ACC112 (cell line): Measurements from ENCODE around the gene PML.

Experiments
- H2AFZ ChIP-seq: fragments of 200-600 bp; sonication (generic); one replicate; pipeline ENCODE4 v1.6.0; 2017; ENCODE audit warnings: antibody characterized with exemption, low read length; ENCODE audit not compliant: unreplicated experiment
- H3K27ac ChIP-seq: fragments of 200-600 bp; sonication (generic); 2 replicates; pipeline ENCODE4 v1.5.1; 2014; ENCODE audit warnings: low read depth, mild to moderate bottlenecking, antibody characterized with exemption, low read length, moderate library complexity
- H3K27me3 ChIP-seq: fragments of 200-600 bp; sonication (generic); 2 replicates; pipeline ENCODE4 v1.6.1; 2014; ENCODE audit warnings: mild to moderate bottlenecking, antibody characterized with exemption, low read length, moderate library complexity, mixed read lengths; ENCODE audit not compliant: insufficient read depth
- H3K36me3 ChIP-seq: fragments of 200-600 bp; sonication (generic); 2 replicates; pipeline ENCODE4 v1.6.1; 2016; ENCODE audit warnings: mild to moderate bottlenecking, antibody characterized with exemption, low read length, moderate library complexity, mixed read lengths; ENCODE audit not compliant: insufficient read depth
- H3K4me1 ChIP-seq: fragments of 200-600 bp; sonication (generic); one replicate; pipeline ENCODE4 v1.6.1; 2016; ENCODE audit warnings: low read length, mixed read lengths; ENCODE audit not compliant: insufficient read depth, unreplicated experiment, control insufficient read depth
- H3K4me3 ChIP-seq: fragments of 200-600 bp; sonication (generic); 2 replicates; pipeline ENCODE4 v1.5.1; 2014; ENCODE audit warnings: mild to moderate bottlenecking, low read depth, low read length
- H3K79me2 ChIP-seq: fragments of 200-600 bp; sonication (generic); one replicate; pipeline ENCODE4 v1.6.0; 2016; ENCODE audit warnings: low read length; ENCODE audit not compliant: control insufficient read depth, unreplicated experiment, insufficient read depth

Gene PML

DNA sequence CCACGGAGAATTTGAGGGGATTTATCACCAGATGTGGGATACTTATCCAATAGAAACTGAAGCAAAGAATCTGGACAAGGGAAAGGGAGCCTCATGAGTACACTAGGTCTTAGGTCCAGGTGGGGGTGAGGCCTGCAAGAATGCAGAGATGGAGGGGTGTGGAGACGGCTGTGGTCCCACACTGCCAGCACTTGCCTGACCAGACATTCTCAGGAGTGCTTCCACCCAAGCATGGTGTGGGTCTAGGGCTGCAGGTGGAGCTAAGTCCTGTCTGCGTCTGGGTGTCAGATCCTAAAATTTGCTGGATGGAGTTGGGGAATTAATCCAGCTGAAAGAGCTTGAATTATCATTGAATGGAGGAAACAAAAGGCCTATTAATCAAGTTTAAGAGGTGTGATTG, 14.4 kb downstream of the PML start:
- peaks cover 32% of the 10 kb centered on the region for H3K36me3 ChIP-seq

DNA sequence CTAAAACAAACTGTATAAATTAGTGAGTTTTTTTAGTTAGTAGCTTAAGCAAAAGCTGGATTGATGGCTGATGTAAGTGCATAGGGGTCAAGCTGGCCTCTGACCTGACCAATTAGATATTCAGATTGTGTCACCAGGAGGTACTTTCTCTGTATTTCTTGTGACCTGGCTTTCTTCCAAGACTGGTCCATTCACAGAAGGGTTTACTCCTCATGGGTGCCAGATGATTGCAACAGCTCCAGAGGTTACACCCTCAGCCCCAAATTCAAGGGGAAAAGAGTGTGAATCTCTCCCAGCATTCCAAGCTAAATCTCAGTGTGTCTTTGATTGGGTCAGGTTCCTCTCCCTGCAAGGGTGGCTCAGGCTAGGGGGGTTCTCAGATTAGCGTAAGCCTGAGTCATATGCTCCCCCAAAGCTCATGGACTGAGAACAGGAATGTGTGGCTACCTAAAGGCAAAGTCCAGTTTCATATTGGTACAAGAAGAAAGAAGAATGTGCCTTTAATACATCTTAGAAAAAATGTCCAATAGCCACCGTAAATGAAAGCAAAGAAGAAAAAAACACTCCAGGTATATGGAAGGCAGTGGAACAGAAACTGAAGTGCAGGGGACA, 16.5 kb downstream of the PML start:
- Histone ChIP-seq H3K27me3 (no peaks in the 10 kb centered on the region), H3K27ac (peak overlapping the region; percentile 67), H3K36me3 (peaks cover 40% of the 10 kb centered on the region), H3K4me1 (peaks cover 51% of the 10 kb centered on the region), H2AFZ (no peak overlapping the region), H3K4me3 (peak overlapping the region; percentile 51; the same call in 1 of the 2 replicates), H3K79me2 (peaks cover 94% of the 10 kb centered on the region)

More for the DNA sequence above, 14.4 kb downstream of the PML start:
- Histone ChIP-seq H3K4me1 (peaks cover 51% of the 10 kb centered on the region), H3K27ac (no peak overlapping the region), H3K27me3 (no peaks in the 10 kb centered on the region), H2AFZ (no peak overlapping the region), H3K4me3 (no peak overlapping the region), H3K79me2 (peaks cover 95% of the 10 kb centered on the region)

DNA sequence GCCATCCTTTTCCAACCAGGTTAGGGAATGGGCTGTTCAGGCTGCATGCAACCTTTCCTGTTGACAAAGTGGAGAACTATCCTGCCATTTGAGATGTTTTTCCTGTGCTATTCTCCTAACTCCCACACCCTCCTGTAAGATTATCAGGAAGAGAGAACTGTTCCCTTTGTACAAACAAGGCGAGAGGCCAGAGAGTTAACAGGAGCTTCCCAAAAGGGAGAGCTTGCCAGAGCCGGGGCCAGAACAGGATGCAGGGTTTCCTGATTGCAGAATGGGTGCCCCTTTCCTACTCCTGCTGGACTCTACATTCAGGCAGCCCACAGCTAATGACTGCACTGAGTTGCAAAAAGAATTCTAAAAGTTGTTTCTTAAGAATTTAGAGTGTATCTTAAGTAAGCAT, 17.1 kb downstream of the PML start:
- H3K79me2 ChIP-seq, result peaks cover 92% of the 10 kb centered on the region
- no peak overlapping the region for H2AFZ ChIP-seq
- peak overlapping the region; percentile 67 for H3K27ac ChIP-seq
- H3K27me3 ChIP-seq, result no peaks in the 10 kb centered on the region
- peaks cover 47% of the 10 kb centered on the region for H3K4me1 ChIP-seq
- H3K36me3 ChIP-seq, result peaks cover 41% of the 10 kb centered on the region
- H3K4me3 ChIP-seq, result peak overlapping the region; percentile 51

DNA sequence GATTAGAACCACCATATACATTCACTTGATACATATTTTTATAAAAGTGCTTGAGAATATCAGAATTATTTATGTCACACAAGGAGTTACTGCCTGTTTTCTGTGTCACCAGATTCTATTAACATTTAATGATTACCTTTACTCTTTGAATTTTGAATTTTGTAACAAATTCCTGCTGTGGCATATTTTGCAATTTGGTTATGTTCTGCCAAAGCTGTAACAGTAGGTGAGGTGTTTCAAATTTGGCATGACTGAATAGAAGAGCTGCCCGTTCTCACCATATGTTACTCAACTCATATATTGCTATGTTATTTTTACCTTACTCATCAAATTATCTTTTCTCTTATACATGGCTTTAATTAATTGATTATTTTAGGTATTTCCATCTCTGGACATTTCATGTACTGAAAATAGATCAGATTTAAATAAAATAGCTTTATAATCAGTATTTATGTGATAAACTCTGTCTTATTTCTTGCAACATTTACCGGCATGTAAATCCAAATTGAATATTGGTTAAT, 18.9 kb downstream of the PML start:
- H2AFZ ChIP-seq, result no peak overlapping the region
- no peak overlapping the region for H3K27ac ChIP-seq
- no peaks in the 10 kb centered on the region for H3K27me3 ChIP-seq
- H3K79me2 ChIP-seq, result peaks cover 88% of the 10 kb centered on the region
- H3K4me1 ChIP-seq, result peaks cover 33% of the 10 kb centered on the region
- no peak overlapping the region for H3K4me3 ChIP-seq
- H3K36me3 ChIP-seq, result peaks cover 33% of the 10 kb centered on the region

DNA sequence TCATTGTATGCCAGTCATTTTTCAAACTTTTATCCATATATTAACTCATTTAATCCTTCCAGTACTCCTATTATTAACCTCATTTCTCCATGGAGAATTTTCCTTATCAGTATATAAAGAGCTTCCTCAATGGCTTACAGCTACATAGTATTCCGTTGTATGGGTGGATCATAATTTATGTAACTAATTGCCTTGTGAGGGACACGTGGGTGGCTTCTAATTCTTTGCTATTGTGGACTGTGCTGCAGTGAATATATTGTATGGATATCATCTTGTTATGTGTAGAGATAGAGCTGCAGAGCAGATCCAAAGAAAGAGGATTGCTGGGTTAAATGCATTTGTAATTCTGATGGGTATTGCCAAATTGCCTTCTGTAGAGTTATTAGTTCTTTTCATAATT, 25.2 kb downstream of the PML start:
- H3K36me3 ChIP-seq, result peaks cover 48% of the 10 kb centered on the region
- peaks cover 84% of the 10 kb centered on the region for H3K79me2 ChIP-seq
- no peak overlapping the region for H2AFZ ChIP-seq
- no peaks in the 10 kb centered on the region for H3K27me3 ChIP-seq
- H3K4me3 ChIP-seq, result no peak overlapping the region
- no peak overlapping the region for H3K27ac ChIP-seq
- peaks cover 18% of the 10 kb centered on the region for H3K4me1 ChIP-seq

DNA sequence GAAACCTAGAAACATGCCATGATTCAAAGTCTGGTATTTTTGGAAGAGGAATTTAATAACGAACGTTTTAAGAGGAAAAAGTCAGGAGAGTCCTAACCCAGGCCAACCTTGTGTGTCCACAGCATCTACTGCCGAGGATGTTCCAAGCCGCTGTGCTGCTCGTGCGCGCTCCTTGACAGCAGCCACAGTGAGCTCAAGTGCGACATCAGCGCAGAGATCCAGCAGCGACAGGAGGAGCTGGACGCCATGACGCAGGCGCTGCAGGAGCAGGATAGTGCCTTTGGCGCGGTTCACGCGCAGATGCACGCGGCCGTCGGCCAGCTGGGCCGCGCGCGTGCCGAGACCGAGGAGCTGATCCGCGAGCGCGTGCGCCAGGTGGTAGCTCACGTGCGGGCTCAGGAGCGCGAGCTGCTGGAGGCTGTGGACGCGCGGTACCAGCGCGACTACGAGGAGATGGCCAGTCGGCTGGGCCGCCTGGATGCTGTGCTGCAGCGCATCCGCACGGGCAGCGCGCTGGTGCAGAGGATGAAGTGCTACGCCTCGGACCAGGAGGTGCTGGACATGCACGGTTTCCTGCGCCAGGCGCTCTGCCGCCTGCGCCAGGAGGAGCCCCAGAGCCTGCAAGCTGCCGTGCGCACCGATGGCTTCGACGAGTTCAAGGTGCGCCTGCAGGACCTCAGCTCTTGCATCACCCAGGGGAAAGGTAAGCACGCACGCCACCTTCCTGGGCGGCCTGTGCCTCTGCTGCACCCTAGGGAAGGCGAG, 28.4 kb downstream of the PML start:
- H2AFZ ChIP-seq, result no peak overlapping the region
- no peaks in the 10 kb centered on the region for H3K27me3 ChIP-seq
- H3K79me2 ChIP-seq, result peaks cover 72% of the 10 kb centered on the region
- no peak overlapping the region for H3K27ac ChIP-seq
- H3K4me3 ChIP-seq, result no peak overlapping the region
- H3K36me3 ChIP-seq, result peaks cover 45% of the 10 kb centered on the region
- H3K4me1 ChIP-seq, result peaks cover 28% of the 10 kb centered on the region

DNA sequence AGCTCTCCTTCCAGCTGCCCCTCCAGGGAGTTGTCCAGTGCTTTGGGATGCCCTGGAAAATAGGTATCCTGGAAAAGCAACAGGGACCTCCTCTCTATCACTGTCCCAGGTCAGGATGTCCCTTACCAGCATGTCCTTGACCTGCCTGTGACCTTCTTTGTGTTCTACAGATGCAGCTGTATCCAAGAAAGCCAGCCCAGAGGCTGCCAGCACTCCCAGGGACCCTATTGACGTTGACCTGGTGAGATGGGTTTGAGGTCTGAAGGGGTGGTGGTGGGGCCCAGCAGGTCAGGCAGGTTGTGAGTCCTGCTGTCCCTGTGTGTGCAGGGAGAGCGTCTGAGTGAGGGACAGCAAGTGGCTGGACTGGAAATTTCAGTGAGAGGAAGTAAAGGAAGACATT, 30.2 kb downstream of the PML start:
- H3K27ac ChIP-seq, result no peak overlapping the region
- peaks cover 47% of the 10 kb centered on the region for H3K36me3 ChIP-seq

DNA sequence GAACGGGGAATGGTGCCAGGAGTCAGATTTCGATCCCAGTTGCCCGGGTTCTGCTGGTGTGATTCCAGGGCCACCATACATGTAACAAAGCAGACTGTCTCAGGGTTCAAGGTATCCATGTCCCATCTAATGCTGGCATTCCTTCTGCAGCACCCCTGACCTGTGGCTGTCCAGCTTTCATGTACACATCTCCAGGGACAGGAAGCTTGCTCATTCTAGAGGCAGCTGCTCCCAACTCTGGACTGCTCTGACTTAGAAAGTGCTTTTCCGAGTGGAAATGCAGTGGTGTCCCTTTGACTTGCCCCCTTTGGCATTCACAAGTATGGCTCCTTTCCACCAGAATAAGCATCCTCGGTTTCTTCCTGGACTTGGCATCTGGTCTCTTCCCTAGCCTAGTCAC, 30.9 kb downstream of the PML start:
- peaks cover 28% of the 10 kb centered on the region for H3K4me1 ChIP-seq
- H3K27ac ChIP-seq, result no peak overlapping the region
- H3K79me2 ChIP-seq, result peaks cover 51% of the 10 kb centered on the region
- peaks cover 44% of the 10 kb centered on the region for H3K36me3 ChIP-seq
- no peaks in the 10 kb centered on the region for H3K27me3 ChIP-seq
- H2AFZ ChIP-seq, result no peak overlapping the region
- H3K4me3 ChIP-seq, result no peak overlapping the region

More for the DNA sequence above, 30.2 kb downstream of the PML start:
- Histone ChIP-seq H2AFZ (no peak overlapping the region), H3K4me3 (no peak overlapping the region), H3K4me1 (peaks cover 28% of the 10 kb centered on the region), H3K79me2 (peaks cover 59% of the 10 kb centered on the region), H3K27me3 (no peaks in the 10 kb centered on the region)

DNA sequence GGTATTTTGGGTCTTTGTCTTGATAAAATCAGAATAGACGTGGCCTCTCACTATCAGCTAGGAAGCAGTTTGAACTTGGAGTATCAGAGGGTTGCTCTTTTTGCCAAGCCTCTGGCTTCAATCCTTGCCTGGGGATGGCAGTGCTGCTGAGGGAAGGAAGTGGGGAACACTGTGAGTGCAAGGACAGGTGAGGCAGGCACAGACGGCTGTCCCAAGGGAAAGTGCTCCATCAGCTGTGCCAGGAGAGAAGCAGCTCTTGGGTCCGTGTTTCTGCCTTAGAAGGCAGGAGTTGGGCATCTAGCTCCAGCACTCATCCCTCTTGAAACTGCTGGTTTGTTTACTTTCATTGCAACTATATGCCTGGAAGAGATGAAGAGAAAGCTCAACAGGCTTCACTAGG, 33.2 kb downstream of the PML start:
- Histone ChIP-seq H3K36me3 (peaks cover 42% of the 10 kb centered on the region), H3K27me3 (no peaks in the 10 kb centered on the region), H3K4me3 (no peak overlapping the region), H3K4me1 (peaks cover 28% of the 10 kb centered on the region), H3K79me2 (peaks cover 44% of the 10 kb centered on the region), H3K27ac (no peak overlapping the region), H2AFZ (no peak overlapping the region)

DNA sequence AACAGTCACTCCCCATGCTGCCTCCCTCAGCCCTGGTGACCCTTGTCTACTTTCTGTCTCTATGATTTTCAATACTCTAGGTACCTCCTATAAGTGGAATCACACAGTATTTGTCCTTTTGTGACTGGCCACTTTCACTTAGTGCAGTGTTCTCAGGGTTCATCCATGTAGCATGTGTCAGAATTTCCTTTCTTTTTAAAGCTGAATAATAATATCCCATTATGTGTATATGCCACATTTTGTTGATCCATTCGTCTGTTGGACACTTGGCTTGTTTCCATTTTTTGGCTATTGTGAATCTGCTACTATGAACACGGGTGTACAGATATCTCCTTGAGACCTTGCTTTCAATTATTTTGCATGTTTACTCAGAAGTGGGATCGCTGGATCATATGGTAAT, 34.1 kb downstream of the PML start:
- Histone ChIP-seq H3K27me3 (no peaks in the 10 kb centered on the region), H2AFZ (no peak overlapping the region), H3K36me3 (peaks cover 37% of the 10 kb centered on the region), H3K4me3 (no peak overlapping the region), H3K79me2 (peaks cover 34% of the 10 kb centered on the region), H3K4me1 (peaks cover 22% of the 10 kb centered on the region), H3K27ac (no peak overlapping the region)

DNA sequence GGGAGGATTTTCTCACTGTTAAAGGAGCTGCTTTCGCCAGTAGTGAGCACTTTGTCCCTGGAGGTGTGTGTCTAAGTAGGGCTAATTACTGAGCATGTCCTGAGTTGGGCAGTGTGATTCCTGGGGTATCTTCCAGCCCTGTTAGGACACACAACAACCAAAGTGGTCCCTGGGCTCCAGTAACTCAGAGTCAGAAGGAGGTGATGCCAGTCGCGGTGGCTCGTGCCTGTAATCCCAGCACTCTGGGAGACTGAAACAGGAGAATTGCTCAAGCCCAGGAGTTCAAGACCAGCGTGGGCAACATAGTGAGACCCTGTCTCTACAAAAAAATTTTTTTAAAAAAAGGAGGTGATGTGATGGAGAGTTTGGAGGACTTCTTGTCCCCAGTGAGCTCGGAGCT, 37.5 kb downstream of the PML start:
- Histone ChIP-seq H3K4me3 (no peak overlapping the region), H3K79me2 (peaks cover 16% of the 10 kb centered on the region), H2AFZ (no peak overlapping the region), H3K27me3 (no peaks in the 10 kb centered on the region), H3K36me3 (peaks cover 39% of the 10 kb centered on the region), H3K27ac (no peak overlapping the region), H3K4me1 (peaks cover under 1% of the 10 kb centered on the region)
